Tibial nerve (tissue), 4 donors: ENCODE data around the gene RAPSN.

Source experiments
- EP300 ChIP-seq, 2 donors: sonication (generic); formaldehyde crosslinking; IDR thresholded peaks; one replicate each; pipeline ENCODE4 v1.6.1; 2017; ENCODE audit warnings: antibody characterized with exemption in 2 of 2, mild to moderate bottlenecking in 1 of 2
- POLR2A ChIP-seq, 2 donors: fragments of 450-650 bp; IDR thresholded peaks; one replicate each; pipeline ENCODE4 v1.6.1; 2017; ENCODE audit warnings: antibody characterized with exemption in 2 of 2, mild to moderate bottlenecking in 2 of 2, moderate library complexity in 2 of 2
- TF ChIP-seq, protein P1 (sequence below), 5 experiments: fragments of 200-600 bp in 3 of 5; fragments of 450-650 bp in 2 of 5; sonication (generic) in 3 of 5; IDR thresholded peaks; one replicate each; pipeline ENCODE4 v1.5.1; 2016 to 2019; ENCODE audit warnings: antibody characterized with exemption in 5 of 5, mild to moderate bottlenecking in 3 of 5, moderate library complexity in 2 of 5

DNA sequence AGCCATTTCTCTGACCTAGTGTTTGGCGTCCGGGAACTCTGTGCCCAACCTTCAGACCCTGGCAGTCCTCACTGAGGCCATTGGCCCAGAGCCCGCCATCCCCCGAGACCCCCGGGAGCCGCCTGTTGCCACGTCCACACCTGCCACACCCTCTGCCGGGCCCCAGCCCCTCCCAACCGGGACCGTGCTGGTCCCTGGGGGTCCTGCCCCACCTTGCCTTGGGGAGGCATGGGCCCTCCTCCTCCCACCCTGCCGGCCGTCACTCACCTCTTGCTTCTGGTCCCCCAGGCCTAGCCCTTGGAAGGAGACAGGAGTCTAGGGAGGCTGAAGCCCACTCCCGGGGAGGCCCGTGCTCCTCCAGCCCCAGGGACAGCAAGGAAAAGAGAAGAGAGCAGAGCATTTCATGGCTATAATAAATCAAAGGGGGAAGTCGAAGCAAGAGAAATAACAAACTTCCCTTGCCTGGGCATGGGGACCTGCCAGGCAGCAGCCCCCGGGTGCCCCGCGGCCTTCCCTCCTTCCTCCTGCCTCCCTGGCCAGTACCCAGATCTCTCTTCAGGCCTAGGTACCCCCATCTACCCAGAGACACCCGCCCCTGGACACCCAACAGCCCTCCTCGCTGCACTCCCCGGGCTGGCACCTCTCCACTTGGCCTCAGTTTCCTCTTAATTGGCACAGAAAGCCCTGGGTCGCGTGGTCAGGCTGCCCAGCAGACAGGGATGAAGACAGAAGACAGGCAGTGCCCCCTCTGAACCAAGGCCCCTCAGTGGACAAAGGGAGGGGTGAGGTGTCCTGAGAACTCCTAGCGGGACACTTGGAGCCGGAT lies 53.5 kb downstream of the RAPSN start:
- TF ChIP-seq, protein P1, sequence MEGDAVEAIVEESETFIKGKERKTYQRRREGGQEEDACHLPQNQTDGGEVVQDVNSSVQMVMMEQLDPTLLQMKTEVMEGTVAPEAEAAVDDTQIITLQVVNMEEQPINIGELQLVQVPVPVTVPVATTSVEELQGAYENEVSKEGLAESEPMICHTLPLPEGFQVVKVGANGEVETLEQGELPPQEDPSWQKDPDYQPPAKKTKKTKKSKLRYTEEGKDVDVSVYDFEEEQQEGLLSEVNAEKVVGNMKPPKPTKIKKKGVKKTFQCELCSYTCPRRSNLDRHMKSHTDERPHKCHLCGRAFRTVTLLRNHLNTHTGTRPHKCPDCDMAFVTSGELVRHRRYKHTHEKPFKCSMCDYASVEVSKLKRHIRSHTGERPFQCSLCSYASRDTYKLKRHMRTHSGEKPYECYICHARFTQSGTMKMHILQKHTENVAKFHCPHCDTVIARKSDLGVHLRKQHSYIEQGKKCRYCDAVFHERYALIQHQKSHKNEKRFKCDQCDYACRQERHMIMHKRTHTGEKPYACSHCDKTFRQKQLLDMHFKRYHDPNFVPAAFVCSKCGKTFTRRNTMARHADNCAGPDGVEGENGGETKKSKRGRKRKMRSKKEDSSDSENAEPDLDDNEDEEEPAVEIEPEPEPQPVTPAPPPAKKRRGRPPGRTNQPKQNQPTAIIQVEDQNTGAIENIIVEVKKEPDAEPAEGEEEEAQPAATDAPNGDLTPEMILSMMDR (IDR thresholded peaks at IDR 0.05): no peak
- TF ChIP-seq POLR2A (IDR thresholded peaks at IDR 0.05) (no peak), EP300 (IDR thresholded peaks at IDR 0.05) (no peak)
